GM20000 (cell line): ENCODE results near the gene PROSER3.

ENCODE experiments used
- DNase-seq: peaks from one replicate; pipeline ENCODE4 v3.0.0; 2012; ENCODE audit warnings: low spot score
- CTCF ChIP-seq: IDR thresholded peaks from 2 replicates; pipeline ENCODE4 v1.5.1; 2012; ENCODE audit warnings: mild to moderate bottlenecking, control low read depth; ENCODE audit errors: extremely low read depth, missing control alignments

The PROSER3 gene

DNA sequence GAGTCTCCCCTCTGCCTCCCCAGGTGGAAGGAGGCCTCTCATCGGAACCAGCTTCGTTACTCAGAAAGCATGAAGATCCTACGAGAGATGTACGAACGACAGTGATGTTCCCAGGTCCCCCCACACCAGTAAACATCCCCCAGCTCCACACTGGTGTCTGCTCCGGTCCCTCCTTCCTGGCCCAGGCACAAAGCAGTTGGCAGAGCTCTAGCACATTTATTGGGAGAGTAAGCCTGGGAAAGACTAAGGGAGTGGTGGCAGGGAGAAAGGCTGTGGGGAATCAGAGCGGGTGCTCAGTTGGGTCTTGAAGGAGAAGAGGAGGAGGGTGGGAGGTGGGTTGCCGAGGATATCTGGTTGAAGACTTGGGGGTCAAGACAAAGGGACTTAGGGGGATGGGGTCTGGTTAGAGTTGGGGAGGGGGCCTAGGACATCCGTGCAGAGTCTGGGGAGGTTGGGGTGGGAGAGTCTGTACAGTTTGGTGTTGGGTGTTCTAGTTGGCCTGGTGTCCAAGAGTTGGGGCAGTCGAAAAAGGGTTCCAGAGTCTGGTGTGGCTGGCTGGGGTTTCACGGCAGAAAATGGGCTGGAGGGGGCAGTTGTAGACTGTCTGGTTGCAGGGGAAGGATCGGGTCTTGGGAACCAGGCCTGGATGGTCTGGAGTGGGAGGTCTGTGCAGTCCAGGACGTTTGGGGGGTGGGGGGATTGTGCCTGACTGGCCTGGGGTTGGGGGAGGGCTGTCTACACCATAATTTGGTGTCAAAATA lies 3.4 kb upstream of the PROSER3 start:
- DNase-seq = no peak
- no peak for TF ChIP-seq CTCF

DNA sequence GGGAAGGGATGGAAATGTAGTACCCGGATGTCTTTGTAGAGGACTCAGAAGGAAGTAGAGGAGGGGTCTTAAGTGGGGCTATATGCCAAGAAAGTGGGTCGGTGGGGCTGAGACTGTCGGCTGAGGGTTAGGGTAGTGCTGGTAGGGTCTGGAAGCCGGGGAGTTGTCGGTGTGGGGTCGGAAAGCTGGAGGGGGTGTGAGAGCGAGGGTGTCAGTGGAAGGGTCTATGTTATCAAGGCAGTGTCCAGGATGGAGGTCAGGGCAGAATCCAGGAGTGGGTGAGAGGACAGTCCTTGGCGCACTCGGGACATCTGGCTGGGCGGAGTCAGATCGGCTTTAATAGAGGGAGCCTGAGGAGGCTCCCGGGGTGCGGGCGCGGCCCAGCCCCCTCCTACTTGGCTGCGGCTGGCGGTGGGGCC lies 2.8 kb upstream of the PROSER3 start:
- TF ChIP-seq CTCF = no peak
- no peak for DNase-seq

- TF ChIP-seq CTCF = no peak
- DNase-seq = peak; percentile 49
Observed at GRCh38 chr19:35755550-35756376, 2.2 kb upstream of the PROSER3 start.

DNA sequence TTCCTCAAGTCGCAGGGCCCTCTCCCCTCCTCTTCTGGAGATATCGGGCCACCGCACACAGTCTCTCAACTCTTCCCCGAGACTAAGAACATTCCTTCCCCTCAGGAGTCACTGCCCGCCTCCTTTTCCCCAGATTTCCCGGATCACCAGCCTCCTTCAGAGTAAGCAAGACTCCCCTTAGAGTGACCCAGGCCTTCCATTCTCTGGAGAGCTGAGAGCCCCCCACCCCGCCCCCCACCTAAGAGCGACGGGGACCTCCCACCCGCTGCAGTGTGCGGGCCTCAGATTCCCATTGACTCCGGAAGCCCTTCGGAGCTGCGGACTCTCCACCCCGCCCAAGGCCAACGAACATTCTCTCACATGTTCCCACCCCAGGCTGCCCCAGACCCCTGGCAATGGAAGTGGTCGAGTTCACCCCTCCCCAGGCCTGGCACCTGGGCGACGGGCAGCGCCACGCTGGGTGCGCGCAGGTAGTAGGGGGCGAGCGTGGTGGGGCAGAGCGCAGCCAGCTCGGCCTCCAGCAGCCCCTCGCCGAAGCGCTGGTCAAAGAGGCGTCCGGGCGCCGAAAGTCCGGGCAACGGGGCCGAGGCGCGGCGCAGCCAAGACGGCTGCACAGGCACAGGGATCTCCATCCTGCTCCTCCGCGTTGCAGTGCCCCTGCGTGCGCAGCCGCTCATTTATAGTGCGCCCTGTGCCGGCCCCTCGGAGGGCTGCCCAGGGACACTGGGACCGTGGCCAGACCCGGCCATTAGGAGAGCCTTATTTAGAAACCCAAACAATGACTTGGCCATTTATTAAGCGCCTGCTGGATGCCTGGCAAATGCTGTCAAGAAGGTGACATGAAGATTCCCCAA lies 1.4 kb upstream of the PROSER3 start, which contains the start of gene HSPB6:
Gene HSPB6, minus strand, starts transcription at position 653 of the 854 bp plus-strand sequence. Its CDS starts 21 bp downstream, at position 632.
- DNase-seq = peak; percentile 10
- no peak for TF ChIP-seq CTCF

DNA sequence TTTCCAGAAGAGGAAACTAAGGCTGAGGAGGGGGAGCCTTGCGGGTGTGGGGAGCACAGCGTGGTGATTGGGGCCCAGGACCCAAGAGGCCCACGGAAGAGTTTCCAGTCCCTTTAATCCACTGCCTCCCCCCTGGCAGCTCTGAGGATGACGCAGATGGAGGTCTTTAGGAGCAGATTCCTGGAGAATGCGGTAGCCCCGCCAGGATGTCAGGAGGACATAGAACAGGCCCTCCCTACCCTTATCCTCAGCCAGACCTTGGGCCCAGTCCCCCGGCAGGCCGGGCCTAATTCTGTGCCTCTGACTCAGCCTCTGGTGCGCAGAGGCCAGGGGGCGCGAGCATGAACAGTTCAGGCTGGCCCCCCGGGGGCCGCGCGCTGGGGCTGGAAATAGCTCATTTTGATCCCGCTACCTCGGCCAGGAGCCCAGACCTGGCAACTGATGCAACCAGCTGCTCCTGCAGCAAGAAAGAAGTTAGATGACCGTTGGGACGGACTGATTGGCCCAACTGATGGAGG lies 686 bp upstream of the PROSER3 start:
- DNase-seq = no peak
- no peak for TF ChIP-seq CTCF

GRCh38 chr19:35759697-35760096 lies 1.7 kb downstream of the PROSER3 start:
- no peak for TF ChIP-seq CTCF
- DNase-seq = no peak
